HK-2 (cell line): Measurements from ENCODE around the gene ADARB2.

Experiments
- DNase-seq: peaks from one replicate; pipeline ENCODE4 v3.0.0-alpha.2; 2018; ENCODE audit not compliant: unreplicated experiment

The ADARB2 gene

GRCh38 chr10:1293636-1294435 is 443.5 kb downstream of the ADARB2 start:
- DNase-seq: no peak

- no peak for DNase-seq
Measured at GRCh38 chr10:1293157-1293556, 444.2 kb downstream of the ADARB2 start.

- no peak for DNase-seq
Measured at GRCh38 chr10:1292611-1293031, 444.7 kb downstream of the ADARB2 start.

- DNase-seq: no peak
Measured at GRCh38 chr10:1291178-1292090, 445.9 kb downstream of the ADARB2 start.

- DNase-seq: no peak
Measured at GRCh38 chr10:1290071-1290471, 447.3 kb downstream of the ADARB2 start.

- no peak for DNase-seq
Measured at GRCh38 chr10:1289591-1289990, 447.7 kb downstream of the ADARB2 start.

GRCh38 chr10:1287971-1288401 is 449.3 kb downstream of the ADARB2 start:
- DNase-seq: no peak

- DNase-seq: no peak
Measured at GRCh38 chr10:1287487-1287886, 449.8 kb downstream of the ADARB2 start.

GRCh38 chr10:1284076-1284475 is 453.2 kb downstream of the ADARB2 start:
- no peak for DNase-seq

- no peak for DNase-seq
Measured at GRCh38 chr10:1281405-1281782, 455.9 kb downstream of the ADARB2 start.

- DNase-seq: no peak
Measured at GRCh38 chr10:1280466-1281404, 456.6 kb downstream of the ADARB2 start.

GRCh38 chr10:1278306-1278705 is 459.0 kb downstream of the ADARB2 start:
- no peak for DNase-seq

GRCh38 chr10:1274701-1275544 is 462.4 kb downstream of the ADARB2 start:
- DNase-seq: no peak

- no peak for DNase-seq
Measured at GRCh38 chr10:1274111-1274661, 463.1 kb downstream of the ADARB2 start.

- DNase-seq: no peak
Measured at GRCh38 chr10:1273372-1274105, 463.8 kb downstream of the ADARB2 start.

- DNase-seq: no peak
Measured at GRCh38 chr10:1272777-1273161, 464.6 kb downstream of the ADARB2 start.

- no peak for DNase-seq
Measured at GRCh38 chr10:1272079-1272776, 465.1 kb downstream of the ADARB2 start.

- DNase-seq: no peak
Measured at GRCh38 chr10:1270906-1271305, 466.4 kb downstream of the ADARB2 start.

GRCh38 chr10:1270490-1270889 is 466.8 kb downstream of the ADARB2 start:
- no peak for DNase-seq
